VCaP (cell line): Measurements from ENCODE around the gene DNAH10.

Source experiments
- H3K27ac ChIP-seq: fragments of 450-650 bp; 2 replicates; pipeline ENCODE4 v1.5.1; 2017
- TF ChIP-seq, protein P1 (sequence below): fragments of 450-650 bp; conservative IDR thresholded peaks from 2 replicates; pipeline ENCODE4 v1.5.1; 2017; ENCODE audit warnings: mild to moderate bottlenecking, moderate library complexity

Gene DNAH10

DNA sequence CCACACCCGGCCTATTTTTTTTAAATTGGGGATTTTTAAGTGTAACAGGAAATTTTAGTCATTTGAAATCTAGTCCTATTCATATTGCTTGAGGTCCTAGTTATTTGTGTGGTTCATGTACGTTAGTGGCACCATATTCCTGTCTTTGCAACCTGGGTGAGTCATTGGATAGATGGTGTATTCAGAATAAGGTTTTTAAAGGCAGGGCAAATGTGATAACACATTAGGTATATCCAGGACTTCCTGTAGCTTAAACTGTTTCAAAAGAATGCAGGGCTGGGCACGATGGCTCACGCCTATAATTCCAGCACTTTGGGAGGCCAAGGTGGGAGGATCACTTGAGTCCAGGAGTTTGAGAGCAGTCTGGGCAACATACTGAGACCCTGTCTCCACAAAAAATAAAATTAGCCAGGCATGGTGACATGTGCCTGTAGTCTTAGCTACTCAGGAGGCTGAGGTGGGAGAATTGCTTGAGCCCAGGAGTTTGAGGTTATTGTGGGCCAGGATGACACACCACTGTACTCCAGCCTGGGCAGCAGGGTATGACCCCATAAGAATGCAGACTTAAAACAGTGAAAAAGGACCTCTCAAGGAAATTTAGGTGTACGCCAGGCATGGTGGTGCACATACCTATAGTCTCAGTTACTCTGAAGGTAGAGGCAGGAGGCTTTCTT is 41.8 kb upstream of the DNAH10 start:
- TF ChIP-seq, protein P1, sequence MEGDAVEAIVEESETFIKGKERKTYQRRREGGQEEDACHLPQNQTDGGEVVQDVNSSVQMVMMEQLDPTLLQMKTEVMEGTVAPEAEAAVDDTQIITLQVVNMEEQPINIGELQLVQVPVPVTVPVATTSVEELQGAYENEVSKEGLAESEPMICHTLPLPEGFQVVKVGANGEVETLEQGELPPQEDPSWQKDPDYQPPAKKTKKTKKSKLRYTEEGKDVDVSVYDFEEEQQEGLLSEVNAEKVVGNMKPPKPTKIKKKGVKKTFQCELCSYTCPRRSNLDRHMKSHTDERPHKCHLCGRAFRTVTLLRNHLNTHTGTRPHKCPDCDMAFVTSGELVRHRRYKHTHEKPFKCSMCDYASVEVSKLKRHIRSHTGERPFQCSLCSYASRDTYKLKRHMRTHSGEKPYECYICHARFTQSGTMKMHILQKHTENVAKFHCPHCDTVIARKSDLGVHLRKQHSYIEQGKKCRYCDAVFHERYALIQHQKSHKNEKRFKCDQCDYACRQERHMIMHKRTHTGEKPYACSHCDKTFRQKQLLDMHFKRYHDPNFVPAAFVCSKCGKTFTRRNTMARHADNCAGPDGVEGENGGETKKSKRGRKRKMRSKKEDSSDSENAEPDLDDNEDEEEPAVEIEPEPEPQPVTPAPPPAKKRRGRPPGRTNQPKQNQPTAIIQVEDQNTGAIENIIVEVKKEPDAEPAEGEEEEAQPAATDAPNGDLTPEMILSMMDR: no peak
- no peak overlapping the region for H3K27ac ChIP-seq

DNA sequence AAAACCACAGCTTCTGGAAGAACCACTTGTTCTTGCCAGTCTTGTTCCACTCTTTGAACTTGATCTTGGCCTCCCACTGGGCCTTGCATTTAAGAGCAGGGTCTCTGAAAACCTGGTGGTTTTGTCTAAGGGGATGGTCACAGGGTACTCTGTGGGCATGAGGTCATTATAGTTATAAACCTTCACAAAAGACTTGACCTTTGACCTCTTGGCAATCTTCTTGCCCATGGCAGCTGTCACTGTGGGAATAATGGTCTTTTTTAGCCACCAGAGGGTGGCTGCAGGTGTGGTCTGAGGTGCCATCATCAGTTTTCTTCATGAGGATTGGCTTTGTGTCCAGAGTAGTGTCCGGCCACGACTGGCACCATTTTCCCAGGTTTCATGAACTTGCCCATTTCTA is 40.9 kb upstream of the DNAH10 start:
- TF ChIP-seq, protein P1: no peak

DNA sequence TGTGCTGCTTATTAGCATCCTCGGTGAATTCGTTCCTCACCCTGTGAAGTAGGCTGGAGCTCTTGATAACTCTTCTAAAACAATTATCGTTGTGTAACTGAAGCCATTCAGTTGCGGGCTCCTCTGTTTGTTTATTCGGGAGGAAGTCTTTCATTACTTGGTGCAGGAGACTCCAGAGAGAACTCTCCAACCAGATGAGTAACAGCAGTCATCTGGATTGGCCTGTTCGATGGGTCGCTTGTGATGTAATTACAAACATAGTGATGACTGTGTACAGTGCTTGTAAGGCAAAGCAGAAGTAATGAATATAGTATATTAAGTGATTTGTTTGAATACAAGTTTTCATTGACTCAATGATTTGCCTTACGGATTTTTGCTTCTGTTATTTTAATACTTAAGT is 39.1 kb upstream of the DNAH10 start:
- no peak overlapping the region for H3K27ac ChIP-seq
- TF ChIP-seq, protein P1: no peak

More for the DNA sequence above, 40.9 kb upstream of the DNAH10 start:
- no peak overlapping the region for H3K27ac ChIP-seq

DNA sequence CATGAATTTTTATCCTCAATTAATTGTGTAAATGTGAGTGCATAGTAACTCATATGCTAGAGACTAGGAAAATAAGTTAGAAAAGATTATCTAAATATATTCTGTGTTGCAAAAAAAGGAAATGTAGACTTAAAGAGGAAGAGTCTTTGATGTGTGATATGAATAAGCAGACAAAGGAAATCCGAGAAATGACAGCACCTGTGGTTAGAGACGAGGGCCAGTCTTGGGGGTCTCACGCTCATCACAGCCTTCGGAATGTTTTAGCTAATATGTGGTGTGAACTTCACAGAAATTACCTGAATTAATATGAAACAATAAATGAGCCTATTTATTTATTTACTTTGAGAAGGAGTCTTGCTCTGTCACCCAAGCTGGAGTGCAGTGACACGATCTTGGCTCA is 38.3 kb upstream of the DNAH10 start:
- TF ChIP-seq, protein P1: no peak
- H3K27ac ChIP-seq: no peak overlapping the region

DNA sequence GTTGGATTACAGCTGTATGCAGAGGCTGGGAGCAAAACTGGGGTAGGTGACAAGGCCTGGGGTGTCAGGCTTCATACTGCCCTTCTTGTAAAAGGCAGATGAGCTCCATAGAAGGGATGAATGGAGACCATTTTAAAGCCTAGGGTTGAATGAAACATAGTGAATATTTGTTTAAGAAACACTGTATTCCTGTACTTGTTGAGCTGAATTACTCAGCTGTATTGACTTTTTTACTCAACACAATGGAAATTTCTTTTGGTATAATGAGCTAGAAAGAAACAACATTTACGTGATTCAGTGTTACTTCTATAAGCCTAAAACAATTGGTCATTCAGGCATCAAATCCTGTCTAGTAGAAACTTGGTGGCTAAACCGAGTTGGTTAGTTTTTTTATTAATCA is 35.9 kb upstream of the DNAH10 start:
- no peak overlapping the region for H3K27ac ChIP-seq
- TF ChIP-seq, protein P1: no peak

DNA sequence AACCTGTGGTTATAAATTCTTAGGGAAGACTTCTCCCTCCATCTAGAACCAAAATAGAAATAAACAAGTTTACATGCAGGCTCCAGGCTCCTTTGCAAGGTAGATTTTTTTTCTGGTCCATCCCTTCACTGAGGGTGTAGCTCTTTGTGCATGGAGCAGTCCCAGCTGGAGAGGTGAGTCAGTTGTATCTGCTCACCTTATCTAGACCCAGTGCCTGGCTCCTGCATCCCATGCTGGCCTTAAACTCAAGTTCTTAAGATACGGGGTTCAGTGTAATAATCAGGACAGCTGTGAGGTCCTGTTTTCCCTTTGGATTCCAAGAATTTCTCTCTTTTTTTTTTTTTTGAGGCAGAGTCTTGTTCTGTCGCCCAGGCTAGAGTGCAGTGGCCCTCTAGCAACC is 35.1 kb upstream of the DNAH10 start:
- H3K27ac ChIP-seq: no peak overlapping the region
- TF ChIP-seq, protein P1: no peak

DNA sequence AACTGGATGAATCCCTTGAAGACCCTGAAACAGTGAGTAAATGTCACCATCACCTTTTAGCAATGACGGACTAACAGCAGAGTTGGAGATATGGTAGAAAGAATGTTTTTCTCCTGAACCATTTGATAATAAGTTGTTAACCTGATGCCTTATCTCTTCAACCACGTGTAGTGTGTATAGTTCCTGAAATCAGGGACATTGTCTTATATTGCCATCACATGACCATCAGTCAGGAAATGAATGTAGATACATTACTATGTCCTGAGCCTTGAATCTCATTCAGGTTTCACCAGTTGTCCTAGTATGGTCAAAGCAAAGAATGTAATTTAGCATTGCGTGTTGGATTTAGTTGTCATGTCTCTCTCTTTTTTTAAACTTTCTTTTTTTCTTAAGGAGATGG is 34.2 kb upstream of the DNAH10 start:
- no peak overlapping the region for H3K27ac ChIP-seq

More for the DNA sequence above, 34.2 kb upstream of the DNAH10 start:
- TF ChIP-seq, protein P1: no peak
